Hematopoietic multipotent progenitor cell treated with erythropoietin and hydrocortisone succinate and interleukin-3 and kit ligand, for 17 days (in vitro differentiated cells): ENCODE measurements around the gene ALDH4A1.
A peak's percentile ranks its signal among the peaks of the same experiment; 100 is the strongest.
"Not testable (repeated sequence)": the region's sequence is repeated elsewhere in the genome, so short reads cannot be mapped to it uniquely, and the experiment has no call there.

Experiments
- DNase-seq: peaks from one replicate; pipeline ENCODE4 v3.0.0-alpha.2; 2015; ENCODE audit warnings: low spot score

The ALDH4A1 gene

DNA sequence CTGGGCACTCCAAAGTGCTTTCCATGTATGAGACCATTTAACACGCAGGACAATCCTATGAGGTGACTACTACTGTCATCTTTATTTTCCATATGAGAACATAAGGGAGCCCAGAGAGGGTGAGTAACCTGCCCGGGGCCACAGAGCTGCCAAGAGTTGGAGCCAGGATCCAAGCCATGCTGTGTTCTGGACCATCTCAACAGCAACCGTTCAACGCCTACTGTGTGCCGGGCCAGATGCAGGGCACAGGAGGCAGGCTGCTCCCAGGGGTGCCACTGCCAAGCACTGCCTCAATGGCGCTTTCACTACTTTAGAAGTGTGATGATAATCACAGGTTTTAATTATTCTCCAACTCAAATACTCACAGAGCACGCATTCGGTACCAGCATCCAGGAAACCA, 3.8 kb downstream of the ALDH4A1 start:
- no peak for DNase-seq

DNA sequence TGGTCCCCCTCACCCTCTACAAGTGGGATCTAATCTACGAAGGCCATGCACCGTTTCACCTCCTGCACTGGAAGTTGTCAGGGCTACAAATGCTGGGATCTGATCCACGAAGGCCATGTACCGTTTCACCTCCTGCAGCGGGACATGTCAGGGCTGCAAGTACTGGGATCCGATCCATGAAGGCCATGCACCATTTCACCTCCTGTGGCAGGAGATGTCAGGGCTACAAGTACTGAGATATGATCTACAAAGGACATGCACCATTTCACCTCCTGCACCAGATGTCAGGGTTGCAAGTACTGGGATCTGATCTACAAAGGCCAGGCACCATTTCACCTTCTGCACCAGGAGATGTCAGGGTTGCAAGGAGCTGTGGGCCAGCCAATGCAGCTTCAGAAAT, 7.0 kb downstream of the ALDH4A1 start:
- no peak for DNase-seq

DNA sequence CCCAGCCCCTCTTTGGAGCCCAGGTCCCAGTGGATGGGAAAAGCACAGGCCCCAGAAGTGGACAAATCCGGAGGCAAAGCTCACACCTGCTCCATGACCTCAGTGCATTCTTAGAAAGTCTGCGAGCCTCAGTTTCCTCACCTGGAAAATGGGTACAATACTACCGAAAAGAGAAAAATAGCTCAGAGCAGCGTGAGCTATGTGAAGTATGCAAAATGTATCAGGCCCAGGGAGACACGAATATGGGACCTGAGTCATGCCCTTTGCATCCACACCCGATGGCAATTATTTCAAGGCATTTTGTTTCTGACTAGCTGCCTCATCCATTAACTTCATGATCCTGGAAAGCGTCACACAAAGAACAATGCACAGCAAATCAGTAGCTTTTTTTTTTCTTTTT, 9.2 kb downstream of the ALDH4A1 start:
- DNase-seq = no peak

DNA sequence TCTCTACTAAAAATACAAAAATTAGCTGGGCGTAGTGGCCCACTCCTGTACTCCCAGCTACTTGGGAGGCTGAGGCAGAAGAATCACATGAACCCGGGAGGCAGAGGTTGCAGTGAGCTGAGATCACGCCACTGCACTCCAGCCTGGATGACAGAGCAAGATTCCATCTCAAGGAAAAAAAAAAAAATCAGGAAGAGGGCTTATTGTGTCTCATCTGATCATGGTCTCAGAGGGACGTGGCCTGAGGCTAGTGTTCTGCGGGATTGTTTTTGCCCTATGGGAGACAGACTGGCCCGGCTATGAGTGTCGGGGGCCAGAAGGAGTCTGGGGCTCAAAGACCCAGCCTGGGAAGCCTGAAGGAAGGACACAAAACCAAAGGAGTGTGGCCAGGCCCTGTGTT, 10.5 kb downstream of the ALDH4A1 start:
- DNase-seq = not testable (repeated sequence)

DNA sequence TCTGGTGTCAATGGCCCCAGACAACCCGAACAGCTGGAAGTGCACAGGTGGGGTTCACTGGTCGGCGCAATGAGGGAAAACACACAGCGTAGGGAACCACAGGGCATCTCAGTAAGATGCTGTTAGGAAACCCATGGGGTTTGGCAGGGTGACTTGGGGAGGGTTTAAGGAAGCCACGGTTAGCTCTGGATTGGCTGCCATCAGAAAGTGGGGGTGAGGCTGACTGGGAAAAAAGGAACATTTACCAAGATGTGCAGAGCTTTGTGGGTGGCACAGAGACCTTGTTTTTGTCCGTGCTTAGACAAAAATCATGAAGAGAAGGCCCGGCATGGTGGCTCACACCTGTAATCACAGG, 11.0 kb downstream of the ALDH4A1 start:
- DNase-seq = no peak

DNA sequence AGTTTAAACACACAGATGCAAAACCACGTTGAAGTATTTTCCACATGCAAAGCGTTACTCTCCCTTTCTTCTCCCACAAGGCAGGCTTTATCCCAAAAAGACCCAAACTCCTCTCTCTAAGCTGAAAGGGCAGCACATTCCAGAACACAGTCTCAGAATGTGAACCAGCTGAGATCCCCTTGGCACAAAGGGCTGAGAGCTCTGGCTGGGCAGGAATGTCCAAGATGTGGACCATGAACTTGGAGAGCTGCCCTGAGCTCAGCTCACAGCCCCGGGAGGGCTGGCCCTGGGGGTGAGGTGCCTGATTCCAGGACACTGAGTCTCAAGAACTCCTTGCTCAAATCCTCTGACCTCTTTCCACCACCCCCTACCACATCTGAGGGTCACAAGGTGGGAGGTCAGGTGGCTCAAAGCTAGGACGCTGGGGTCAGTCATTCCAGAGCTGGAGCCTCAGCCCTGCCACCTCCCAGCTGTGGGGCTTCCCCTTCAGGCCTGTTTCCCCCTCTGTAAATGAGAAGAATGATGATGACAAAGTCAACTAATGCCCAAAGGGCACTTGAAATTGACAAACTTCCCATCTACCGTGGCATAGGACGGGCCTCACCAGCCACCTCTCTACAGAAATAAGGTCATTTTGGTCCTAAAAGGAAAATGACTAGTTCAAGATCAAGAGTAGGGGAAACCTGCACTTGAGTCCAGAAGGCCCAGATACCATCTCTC, 11.5 kb downstream of the ALDH4A1 start:
- no peak for DNase-seq

DNA sequence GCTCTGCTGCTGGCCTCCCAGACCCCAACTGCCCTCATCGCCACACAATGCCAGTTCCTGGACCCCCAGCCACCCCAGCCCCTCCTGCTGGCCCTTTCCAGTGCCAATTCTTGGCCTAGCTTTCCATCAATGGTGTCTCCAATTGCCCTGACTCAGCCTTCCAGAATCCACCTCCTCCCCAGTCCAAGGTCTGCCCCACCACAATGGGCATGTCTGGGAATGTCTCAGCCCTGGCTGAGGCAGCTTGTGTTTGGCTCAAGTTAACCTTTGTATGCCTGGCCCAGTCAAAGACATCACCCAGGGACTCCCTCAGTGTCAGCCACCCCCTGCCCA, 16.4 kb downstream of the ALDH4A1 start:
- DNase-seq = no peak

DNA sequence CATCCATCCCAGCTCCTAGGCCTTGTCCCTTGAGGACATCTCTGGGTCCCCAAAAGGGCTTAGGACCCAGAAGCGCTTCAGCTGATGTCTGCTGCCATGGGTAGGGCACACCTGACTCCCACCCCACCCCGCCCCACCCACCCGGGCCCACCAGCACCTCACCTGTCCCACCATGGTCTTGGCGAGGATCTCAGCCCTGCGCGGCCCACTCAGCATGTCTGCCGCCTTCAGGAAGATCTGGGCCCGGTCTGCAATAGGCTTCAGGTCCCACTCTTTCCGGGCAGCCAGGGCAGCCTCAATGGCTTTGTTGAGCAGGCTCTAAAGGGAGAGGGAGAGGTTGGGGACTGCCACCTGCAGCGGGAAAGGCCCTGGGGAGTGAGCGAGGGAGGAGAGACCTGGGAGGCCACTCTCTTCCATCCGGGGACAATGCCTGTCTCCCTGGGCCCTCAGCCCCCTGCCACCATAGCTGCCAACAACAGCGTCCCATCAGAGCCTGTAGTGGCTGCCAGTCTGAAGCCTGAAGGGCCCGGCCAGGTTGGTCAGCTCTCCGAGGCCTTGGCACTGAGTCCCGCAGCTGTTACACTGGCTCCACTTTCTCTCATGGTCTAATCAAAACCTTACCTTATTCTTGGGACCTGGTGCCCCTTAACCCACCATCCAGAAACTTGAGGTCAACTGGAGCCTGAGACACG, 16.9 kb downstream of the ALDH4A1 start:
- DNase-seq = no peak

DNA sequence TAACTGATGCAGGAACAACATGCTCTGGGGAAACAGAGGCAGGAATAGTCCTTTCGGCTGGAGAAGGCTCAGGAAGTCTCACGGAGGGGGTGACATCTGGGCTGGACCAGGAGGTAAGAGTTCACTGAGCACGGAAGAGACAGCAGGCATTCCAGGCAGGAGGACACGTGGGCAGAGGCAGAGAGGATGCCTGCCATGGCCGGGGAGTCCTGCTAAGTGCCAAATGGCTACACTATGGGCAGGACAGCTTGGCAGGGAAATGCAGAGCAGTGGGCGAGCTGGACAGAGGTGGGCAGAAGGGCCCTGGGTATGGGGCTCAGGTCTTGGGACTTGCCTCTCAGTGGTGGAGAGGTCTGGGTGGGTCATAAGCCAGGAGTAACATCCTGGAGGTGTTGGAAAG, 17.6 kb downstream of the ALDH4A1 start:
- no peak for DNase-seq

DNA sequence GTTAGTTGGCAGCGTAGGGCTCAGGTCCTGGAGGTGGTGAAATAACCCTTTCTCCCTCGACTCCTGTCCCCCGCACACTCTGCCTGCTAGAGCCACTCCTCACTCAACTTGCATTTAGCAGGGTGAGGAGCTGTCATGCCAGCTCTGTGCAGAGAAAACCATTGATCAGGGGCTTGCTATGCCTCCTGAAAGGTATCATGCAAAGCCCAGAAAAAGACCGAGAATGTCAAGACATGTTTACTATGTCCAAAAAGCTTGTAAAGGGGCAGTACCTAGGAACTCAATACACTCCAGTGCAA, 18.0 kb downstream of the ALDH4A1 start:
- no peak for DNase-seq

DNA sequence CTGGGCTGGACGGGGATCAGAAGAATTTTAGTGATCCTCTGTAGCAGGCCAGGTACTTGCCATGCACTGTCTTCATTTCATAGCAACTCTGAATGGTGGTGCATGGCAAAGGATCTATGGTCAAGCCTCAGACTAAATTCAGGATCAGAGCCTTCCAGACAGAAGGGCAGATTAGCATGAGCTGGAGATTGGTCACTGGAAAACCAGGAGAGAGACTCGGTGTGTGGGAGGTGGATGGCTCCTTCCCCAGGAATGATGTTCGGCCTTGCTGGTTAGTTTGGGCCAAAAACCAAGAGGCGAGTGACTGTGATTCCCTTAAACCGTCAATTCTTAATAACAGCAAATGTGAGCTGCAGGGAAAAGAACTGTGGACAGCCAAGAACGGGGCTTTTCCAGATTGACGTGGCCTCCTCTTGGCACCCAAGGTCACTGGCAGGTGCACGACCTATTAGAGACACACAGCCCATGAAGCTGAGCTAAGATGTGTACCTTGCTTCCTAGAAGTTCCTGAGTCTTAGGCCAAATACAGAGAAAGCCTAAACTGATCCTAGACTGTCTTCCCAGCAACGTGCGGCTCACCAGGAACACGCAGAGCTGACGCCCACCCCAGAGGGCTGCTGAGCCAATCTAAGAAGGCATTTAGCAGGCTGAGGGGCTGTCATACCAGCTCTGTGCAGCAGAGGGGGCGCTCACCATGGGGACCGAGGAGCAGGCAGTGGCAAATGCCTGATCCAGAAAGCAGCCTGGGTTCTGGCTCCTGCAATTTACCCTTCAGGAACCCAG, 18.5 kb downstream of the ALDH4A1 start:
- peak; percentile 68 for DNase-seq

DNA sequence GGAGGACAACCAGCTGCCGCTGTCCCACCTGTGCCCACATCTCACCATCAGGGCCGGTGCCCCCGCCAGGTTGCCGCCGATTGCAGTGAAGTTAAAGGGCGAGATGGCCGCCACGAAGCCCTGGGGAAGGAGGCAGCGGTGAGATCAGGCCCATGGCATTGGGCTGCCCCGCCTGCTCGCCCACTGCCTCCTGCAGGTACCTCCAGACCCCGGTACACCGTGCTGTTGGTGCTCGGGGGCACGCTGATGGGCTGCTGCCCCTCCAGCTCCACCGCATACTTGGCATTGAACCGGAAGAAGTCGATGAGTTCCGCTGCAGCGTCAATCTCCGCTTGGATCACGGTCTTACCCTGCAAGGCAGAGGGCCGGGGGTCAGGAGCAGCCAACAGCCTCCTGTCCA, 19.3 kb downstream of the ALDH4A1 start:
- DNase-seq = no peak

DNA sequence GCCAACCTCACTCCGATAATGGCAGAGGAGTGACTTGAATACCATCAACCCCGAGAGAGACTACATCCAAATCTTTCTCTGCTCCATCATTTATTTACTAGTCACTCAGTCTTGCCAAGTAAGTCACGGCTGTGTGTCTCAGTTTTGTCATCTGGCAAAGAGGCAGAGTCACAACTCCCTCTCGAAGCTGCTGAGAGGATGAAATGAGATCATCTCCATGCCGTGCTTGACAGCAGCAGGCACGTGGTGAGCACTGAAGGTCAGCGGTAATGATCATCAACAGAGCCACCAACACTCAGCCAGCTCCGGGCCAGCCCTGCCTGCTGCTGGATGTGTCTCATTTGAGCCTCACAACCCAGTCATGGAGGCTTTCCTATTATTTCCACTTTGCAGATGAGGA, 19.9 kb downstream of the ALDH4A1 start:
- DNase-seq = no peak

DNA sequence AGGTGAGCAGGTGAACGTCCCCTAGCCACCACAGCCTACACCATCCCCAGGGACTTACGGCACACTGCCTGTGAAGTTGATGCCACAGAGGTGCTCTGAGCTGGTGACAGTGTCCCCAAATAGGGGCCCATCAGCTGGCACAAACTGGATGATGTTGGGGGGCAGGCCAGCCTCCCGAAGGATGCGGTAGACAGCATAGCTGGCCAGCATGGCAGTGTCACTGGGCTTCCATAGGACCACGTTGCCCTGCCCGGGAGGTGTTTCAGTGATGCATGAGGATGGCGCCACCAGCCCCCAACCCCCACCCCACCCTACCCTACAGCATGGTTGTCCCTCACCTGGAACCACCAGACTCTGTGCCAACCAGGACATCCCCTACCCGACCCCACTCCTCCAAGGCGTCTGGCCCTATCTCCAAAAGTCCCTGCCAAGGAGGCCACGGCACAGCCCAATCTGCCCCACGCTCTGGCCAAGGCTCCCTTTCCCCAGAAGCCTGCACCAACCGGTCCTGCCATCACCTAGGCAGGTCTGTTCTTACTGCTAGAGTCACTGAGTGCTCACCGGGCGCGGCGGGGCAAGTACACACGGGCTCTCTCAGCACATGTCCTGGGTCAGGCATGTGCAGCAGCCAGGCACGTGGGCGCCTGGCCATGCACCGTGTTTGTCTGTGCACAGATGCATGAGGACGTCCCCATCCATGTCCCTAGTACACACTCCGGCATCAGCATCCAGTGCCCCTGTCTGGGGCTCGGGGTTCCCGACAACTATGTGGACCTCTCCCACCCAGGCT, 20.5 kb downstream of the ALDH4A1 start:
- DNase-seq = no peak

DNA sequence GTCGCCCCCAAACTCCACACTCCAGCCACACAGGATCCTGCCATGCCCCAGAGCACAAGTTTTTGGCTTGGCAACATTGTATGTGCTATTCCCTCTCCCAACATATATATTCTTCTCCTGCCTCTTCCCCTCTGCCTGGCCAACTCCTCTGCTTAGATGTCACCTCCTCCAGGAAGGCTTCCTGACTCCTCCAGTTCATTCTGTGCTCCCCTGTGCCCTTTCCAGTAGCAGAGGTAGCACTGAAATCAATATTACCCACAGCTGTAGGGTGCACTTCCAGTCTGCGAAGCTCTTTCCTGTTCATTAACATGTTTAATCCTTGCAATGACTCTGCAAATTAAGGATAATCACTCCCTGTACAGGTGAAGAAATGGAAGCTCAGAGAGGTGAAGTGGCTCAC, 21.2 kb downstream of the ALDH4A1 start:
- DNase-seq = no peak

DNA sequence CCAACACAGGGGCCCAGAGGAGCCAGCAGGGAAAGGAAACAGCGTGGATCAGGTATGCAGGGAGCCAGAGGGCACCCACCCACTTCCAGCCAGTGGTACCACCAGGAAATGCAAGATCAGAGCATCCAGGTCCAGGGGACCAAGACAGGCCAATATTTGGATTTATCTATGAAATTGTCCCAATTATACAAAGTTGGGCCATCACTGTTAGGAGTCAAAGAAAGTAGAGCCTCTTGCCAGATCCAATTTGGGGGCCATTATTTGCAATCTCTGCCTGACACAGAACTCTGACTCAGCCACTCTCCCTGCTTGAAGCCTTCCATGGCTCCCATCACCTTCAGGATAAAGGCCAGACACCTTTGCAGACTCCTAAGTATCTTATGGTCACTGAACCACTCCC, 21.8 kb downstream of the ALDH4A1 start:
- DNase-seq = no peak

DNA sequence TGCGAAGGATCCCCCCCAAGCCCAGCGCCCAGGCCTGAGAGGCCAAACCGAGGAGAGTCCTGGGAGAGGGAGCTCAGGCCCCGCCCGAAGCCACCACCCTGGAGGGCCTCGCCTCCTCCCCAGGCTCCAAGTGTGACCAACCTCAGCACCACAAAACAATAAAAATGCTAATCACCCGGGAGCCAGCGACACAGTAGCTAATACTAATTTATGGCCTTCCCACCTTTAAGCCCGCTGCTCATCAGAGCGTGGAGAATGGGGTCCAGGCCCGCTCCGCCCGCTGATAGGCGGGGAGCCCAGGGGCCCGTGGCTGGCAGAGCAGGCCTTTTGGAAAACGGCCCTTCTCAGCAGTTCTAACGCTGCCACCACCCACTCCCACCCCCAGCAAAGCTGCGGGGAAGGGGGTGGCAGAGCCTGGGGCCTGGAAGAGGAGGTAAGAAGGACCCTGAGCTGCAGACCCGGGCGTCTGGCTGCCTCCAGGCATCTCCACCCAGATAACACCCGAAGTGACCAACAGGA, 22.5 kb downstream of the ALDH4A1 start:
- no peak for DNase-seq

DNA sequence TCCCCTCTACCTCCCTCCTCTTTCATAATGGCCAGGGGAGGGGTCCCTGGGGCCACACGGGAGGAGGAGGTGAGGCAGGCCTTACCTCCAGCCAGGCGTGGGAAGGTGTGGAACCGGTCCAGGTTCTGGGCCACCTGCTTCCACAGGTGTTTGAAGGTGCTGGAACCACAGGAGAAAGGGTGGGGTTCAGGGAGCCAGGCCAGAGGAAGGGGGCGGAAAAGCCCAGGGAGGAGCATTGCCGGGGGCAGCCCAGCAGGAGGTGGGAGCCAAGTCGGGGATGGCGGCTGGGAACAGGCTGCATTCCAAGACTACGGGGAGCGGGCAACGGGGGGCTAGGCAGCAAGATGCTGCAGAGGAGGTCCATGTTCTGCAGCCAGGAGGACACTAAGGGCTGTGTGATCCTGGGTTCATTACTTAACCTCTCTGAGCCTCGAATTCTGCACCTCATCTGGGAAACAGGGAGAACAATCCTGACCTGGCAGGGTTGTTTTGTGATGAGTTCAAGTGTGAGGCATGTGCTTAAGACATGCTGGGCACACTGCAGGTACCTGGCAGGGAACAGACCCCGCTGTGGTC, 23.1 kb downstream of the ALDH4A1 start:
- DNase-seq = no peak

DNA sequence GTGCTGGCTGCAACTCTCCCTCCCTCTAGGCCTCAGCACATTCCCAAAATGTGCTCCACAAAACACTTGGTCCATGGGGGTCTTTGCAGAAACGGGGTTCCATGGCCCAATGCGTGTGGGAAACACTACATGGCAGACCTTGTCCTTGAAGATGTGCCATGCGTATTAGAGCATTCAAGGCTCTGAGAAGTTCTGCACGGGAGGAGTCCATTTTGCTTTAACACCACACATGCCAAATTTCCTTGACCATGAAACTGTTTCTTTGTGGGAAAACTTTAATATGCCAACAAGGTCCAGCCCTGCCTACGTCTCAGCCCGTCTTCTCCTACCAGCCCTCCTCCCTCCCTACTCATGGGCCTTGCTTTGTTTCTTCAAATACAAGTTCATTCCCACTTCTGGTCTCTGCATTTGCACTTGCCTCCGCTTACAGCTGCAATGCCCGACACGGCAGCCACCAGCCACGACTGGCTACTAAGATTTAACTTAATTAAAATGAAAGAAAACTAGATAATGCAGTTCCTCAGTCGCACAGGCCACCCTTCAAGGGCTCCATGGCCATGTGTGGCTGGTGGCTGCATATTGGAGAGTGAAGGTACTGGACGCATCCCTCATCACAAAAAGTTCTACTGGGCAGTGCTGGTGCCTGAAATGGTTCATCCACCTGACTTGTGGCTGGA, 23.7 kb downstream of the ALDH4A1 start:
- DNase-seq = no peak

DNA sequence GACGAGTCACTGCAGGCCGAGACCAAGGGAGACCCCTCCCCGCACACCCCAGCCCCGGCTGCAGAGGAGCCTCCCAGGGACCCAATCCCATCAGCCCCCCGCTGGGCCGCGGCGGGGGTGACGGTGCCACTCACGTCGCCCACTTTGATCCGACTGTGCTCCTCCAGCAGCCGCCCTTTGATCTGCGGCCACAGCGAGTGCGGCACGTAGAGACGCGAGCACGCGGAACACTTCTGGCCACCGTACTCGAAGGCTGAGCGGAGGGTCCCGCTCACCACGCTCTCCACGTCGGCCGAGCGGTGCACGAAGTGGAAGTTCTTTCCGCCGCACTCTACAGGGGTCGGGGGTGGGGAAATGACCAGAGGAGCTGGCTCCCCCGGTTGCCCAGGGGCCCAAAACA, 25.1 kb downstream of the ALDH4A1 start:
- DNase-seq = no peak

DNA sequence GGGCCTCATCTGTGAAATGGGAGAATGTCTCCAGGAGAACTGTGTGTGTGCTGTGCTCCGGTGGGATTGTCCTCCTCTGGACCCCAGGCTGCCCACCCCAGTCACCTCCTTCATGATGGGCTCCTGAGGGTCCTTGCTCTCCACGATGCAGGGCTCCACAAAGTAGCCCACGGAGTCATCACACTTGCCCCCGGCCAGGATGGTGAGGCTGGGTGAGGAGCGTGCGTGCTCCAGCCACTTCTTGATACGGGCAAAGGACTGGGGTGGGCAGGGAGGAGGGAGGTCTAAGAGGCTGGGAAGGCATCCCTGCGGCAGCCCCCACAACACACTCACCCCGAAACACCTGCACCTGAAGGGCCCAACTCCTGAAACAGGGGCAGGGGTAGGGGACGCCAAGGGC, 26.1 kb downstream of the ALDH4A1 start:
- no peak for DNase-seq

DNA sequence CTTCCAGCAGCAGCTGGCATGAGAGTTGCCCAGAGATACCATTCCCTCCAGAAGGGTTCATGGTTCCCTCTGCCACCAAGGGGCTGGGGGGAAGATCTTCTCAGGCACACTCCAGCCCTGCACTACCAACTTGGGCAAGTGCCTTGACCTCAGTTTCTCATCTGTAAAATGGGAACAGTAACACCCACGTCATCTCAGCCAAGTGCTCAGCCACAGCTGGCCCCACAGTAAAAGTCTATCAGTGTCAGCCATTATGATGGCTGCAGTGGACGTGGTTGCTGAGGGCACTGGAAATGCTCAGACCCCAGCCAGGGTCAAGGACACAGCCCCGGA, 26.6 kb downstream of the ALDH4A1 start:
- no peak for DNase-seq
